Neural progenitor cell (in vitro differentiated cells): ENCODE data around the gene CHP2. TPM values are rescaled to one million over a fixed set of nuclear protein-coding genes. Genes with fewer than 3 reads are reported as not detected.

Experiments
- DNase-seq: peaks from one replicate; pipeline ENCODE4 v3.0.0-alpha.2; 2016; ENCODE audit warnings: low spot score
- H2AFZ ChIP-seq: fragments of 200-600 bp; sonication (generic); replicated peaks from 2 replicates; pipeline ENCODE4 v1.6.1; 2016; ENCODE audit warnings: antibody characterized with exemption
- H3F3A ChIP-seq: fragments of 200-600 bp; sonication (generic); 2 replicates; pipeline ENCODE4 v1.6.1; 2016; ENCODE audit warnings: antibody characterized with exemption, low read depth
- H3K27ac ChIP-seq: fragments of 200-600 bp; sonication (generic); 2 replicates; pipeline ENCODE4 v1.5.1; 2016; ENCODE audit warnings: mild to moderate bottlenecking
- H3K27me3 ChIP-seq: fragments of 200-600 bp; sonication (generic); 2 replicates; pipeline ENCODE4 v1.6.1; 2016; ENCODE audit warnings: mild to moderate bottlenecking, moderate library complexity
- H3K36me3 ChIP-seq: fragments of 200-600 bp; sonication (generic); 2 replicates; pipeline ENCODE4 v1.5.1; 2016
- H3K4me1 ChIP-seq: fragments of 200-600 bp; sonication (generic); 2 replicates; pipeline ENCODE4 v1.6.1; 2016; ENCODE audit warnings: mixed run types
- H3K4me2 ChIP-seq: fragments of 200-600 bp; sonication (generic); 2 replicates; pipeline ENCODE4 v1.6.1; 2016
- H3K4me3 ChIP-seq: fragments of 200-600 bp; sonication (generic); 2 replicates; pipeline ENCODE4 v1.5.1; 2016
- H3K79me2 ChIP-seq: fragments of 200-600 bp; sonication (generic); 2 replicates; pipeline ENCODE4 v1.6.1; 2016; ENCODE audit warnings: low read depth
- H3K9ac ChIP-seq: fragments of 200-600 bp; sonication (generic); 2 replicates; pipeline ENCODE4 v1.6.1; 2016
- H3K9me3 ChIP-seq: fragments of 200-600 bp; sonication (generic); 2 replicates; pipeline ENCODE4 v1.5.1; 2016; ENCODE audit warnings: low read depth
- H4K20me1 ChIP-seq: fragments of 200-600 bp; sonication (generic); 2 replicates; pipeline ENCODE4 v1.6.1; 2016; ENCODE audit warnings: low read depth
- H3K27ac Mint-ChIP-seq: 3 replicates; pipeline ENCODE4 v1.8.0; 2021; ENCODE audit warnings: mixed read lengths
- H3K27me3 Mint-ChIP-seq: 2 replicates; pipeline ENCODE4 v1.8.0; 2022; ENCODE audit warnings: low read depth, mild to moderate bottlenecking, inconsistent platforms, moderate library complexity, mixed read lengths; ENCODE audit not compliant: insufficient read depth
- H3K36me3 Mint-ChIP-seq: 3 replicates; pipeline ENCODE4 v1.8.0; 2021; ENCODE audit warnings: mixed read lengths
- H3K4me1 Mint-ChIP-seq: 3 replicates; pipeline ENCODE4 v1.8.0; 2021; ENCODE audit warnings: mixed read lengths
- H3K4me3 Mint-ChIP-seq: 3 replicates; pipeline ENCODE4 v1.8.0; 2021; ENCODE audit warnings: mild to moderate bottlenecking, moderate library complexity, mixed read lengths
- H3K9me3 Mint-ChIP-seq: 3 replicates; pipeline ENCODE4 v1.8.0; 2020; ENCODE audit warnings: mixed read lengths
- EZH2 ChIP-seq: fragments of 200-600 bp; sonication (generic); IDR thresholded peaks from 2 replicates; pipeline ENCODE4 v1.6.1; 2017; ENCODE audit warnings: antibody characterized with exemption, mild to moderate bottlenecking, moderate library complexity
- EZH2phosphoT487 ChIP-seq: fragments of 200-600 bp; sonication (generic); IDR thresholded peaks from 2 replicates; pipeline ENCODE4 v1.6.1; 2017; ENCODE audit warnings: antibody characterized with exemption
- total RNA-seq: library from RNA; depleted of rRNA; stranded (reverse); fragments of >200 nt; gene quantifications from 2 replicates; pipeline ENCODE4 v1.2.3, GENCODE V29; 2015; ENCODE audit warnings: low replicate concordance
- TF ChIP-seq, protein P1 (sequence below): fragments of 200-600 bp; sonication (generic); IDR thresholded peaks from 2 replicates; pipeline ENCODE4 v1.5.1; 2017; ENCODE audit warnings: antibody characterized with exemption, mild to moderate bottlenecking

Gene CHP2
- total RNA-seq, 1 donor from 2014 or later, result 0.13 TPM

DNA sequence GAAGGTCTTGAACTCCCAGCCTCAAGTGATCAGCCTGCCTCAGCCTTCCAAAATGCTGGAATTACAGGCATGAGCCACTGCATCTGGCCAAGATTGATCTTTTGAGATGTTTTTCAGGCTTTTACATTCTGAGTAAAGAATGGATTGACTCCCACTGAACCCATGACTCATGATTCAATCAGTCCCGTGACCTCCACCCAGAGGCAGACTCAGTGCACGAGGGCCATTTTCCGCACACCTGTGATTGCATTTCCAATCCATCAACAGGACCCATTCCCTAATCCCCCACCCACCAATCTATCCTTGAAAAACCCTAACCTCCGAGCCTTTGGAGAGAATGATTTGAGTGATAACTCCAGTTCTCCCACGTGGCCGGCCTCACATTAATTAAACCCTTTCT lies 40.6 kb downstream of the CHP2 start:
- H3K9me3 ChIP-seq, result no peaks in the 10 kb centered on the region
- no peak overlapping the region for H3K4me3 ChIP-seq
- H4K20me1 ChIP-seq, result no peaks in the 10 kb centered on the region
- H3K4me2 ChIP-seq, result no peak overlapping the region
- no peaks in the 10 kb centered on the region for H3F3A ChIP-seq
- Mint-ChIP-seq H3K27ac (no peak overlapping the region), H3K4me1 (no peaks in the 10 kb centered on the region), H3K36me3 (no peaks in the 10 kb centered on the region), H3K27me3 (peaks cover 3% of the 10 kb centered on the region), H3K4me3 (no peak overlapping the region), H3K9me3 (no peaks in the 10 kb centered on the region)
- H3K9ac ChIP-seq, result no peak overlapping the region
- no peaks in the 10 kb centered on the region for H3K36me3 ChIP-seq
- no peaks in the 10 kb centered on the region for H3K27me3 ChIP-seq
- no peaks in the 10 kb centered on the region for H3K4me1 ChIP-seq
- TF ChIP-seq EZH2, result no peak
- TF ChIP-seq, protein P1, sequence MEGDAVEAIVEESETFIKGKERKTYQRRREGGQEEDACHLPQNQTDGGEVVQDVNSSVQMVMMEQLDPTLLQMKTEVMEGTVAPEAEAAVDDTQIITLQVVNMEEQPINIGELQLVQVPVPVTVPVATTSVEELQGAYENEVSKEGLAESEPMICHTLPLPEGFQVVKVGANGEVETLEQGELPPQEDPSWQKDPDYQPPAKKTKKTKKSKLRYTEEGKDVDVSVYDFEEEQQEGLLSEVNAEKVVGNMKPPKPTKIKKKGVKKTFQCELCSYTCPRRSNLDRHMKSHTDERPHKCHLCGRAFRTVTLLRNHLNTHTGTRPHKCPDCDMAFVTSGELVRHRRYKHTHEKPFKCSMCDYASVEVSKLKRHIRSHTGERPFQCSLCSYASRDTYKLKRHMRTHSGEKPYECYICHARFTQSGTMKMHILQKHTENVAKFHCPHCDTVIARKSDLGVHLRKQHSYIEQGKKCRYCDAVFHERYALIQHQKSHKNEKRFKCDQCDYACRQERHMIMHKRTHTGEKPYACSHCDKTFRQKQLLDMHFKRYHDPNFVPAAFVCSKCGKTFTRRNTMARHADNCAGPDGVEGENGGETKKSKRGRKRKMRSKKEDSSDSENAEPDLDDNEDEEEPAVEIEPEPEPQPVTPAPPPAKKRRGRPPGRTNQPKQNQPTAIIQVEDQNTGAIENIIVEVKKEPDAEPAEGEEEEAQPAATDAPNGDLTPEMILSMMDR, result no peak
- TF ChIP-seq EZH2phosphoT487, result no peak
- H2AFZ ChIP-seq, result no peak overlapping the region
- H3K27ac ChIP-seq, result no peak overlapping the region
- no peaks in the 10 kb centered on the region for H3K79me2 ChIP-seq
- no peak for DNase-seq

DNA sequence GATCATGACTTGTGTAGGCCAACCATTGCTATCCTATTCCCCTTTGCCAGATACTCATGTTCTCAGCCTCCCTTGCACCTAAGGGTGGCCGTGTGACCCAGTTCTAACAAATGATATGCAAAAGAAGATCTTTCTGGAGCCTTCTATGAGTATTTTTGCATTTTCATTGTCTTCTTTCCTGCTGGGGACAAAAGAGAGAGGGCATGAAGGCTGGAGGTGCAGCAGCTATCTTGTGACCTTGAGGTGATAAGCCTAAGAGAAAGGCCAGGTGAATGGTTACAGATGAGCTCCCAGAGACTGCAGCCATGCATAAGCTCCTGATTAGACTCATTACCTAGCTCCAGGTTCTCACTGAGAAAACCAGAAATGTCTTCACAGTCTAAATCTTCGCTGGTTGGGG lies 42.1 kb downstream of the CHP2 start:
- no peak overlapping the region for H3K27ac Mint-ChIP-seq
- H3K36me3 Mint-ChIP-seq, result no peaks in the 10 kb centered on the region
- Histone ChIP-seq H3K4me2 (no peak overlapping the region), H2AFZ (no peak overlapping the region), H3K27ac (no peak overlapping the region), H3K9me3 (no peaks in the 10 kb centered on the region), H3K4me1 (no peaks in the 10 kb centered on the region), H4K20me1 (no peaks in the 10 kb centered on the region), H3K4me3 (no peak overlapping the region), H3K9ac (no peak overlapping the region), H3K79me2 (no peaks in the 10 kb centered on the region), H3F3A (no peaks in the 10 kb centered on the region), H3K36me3 (no peaks in the 10 kb centered on the region), H3K27me3 (no peaks in the 10 kb centered on the region)
- TF ChIP-seq, protein P1, result no peak
- H3K4me3 Mint-ChIP-seq, result no peak overlapping the region
- H3K4me1 Mint-ChIP-seq, result no peaks in the 10 kb centered on the region
- H3K27me3 Mint-ChIP-seq, result peaks cover 3% of the 10 kb centered on the region
- H3K9me3 Mint-ChIP-seq, result no peaks in the 10 kb centered on the region
- DNase-seq, result no peak

DNA sequence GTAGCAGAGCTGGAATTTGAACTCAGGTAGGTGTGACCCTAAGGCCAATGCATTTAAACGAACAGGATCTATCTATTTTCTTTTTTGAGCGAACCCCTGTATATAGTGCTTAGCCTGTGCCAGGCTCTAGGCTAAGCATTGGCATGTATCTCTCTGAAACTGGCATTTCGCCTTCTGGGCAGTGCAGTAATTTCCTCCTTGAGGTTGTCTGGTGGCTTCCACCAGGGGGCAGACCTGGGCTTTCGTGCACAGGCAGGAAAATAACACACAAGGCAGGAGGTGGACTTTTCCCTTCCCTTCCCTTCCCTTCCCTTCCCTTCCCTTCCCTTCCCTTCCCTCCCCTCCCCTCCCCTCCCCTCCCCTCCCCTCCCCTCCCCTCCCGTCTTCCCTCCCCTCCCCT lies 46.6 kb downstream of the CHP2 start:
- no peaks in the 10 kb centered on the region for H4K20me1 ChIP-seq
- Mint-ChIP-seq H3K4me1 (no peaks in the 10 kb centered on the region), H3K9me3 (no peaks in the 10 kb centered on the region), H3K4me3 (no peak overlapping the region), H3K36me3 (no peaks in the 10 kb centered on the region), H3K27ac (no peak overlapping the region), H3K27me3 (no peaks in the 10 kb centered on the region)
- no peaks in the 10 kb centered on the region for H3K4me1 ChIP-seq
- H3K9me3 ChIP-seq, result no peaks in the 10 kb centered on the region
- H3K27ac ChIP-seq, result no peak overlapping the region
- H3K79me2 ChIP-seq, result no peaks in the 10 kb centered on the region
- peak; percentile 81 for DNase-seq
- H3F3A ChIP-seq, result no peaks in the 10 kb centered on the region
- H2AFZ ChIP-seq, result no peak overlapping the region
- H3K4me2 ChIP-seq, result no peak overlapping the region
- H3K9ac ChIP-seq, result no peak overlapping the region
- TF ChIP-seq, protein P1, result peak; percentile 63
- TF ChIP-seq EZH2, result no peak
- TF ChIP-seq EZH2phosphoT487, result no peak
- no peak overlapping the region for H3K4me3 ChIP-seq
- H3K27me3 ChIP-seq, result no peaks in the 10 kb centered on the region
- H3K36me3 ChIP-seq, result no peaks in the 10 kb centered on the region

DNA sequence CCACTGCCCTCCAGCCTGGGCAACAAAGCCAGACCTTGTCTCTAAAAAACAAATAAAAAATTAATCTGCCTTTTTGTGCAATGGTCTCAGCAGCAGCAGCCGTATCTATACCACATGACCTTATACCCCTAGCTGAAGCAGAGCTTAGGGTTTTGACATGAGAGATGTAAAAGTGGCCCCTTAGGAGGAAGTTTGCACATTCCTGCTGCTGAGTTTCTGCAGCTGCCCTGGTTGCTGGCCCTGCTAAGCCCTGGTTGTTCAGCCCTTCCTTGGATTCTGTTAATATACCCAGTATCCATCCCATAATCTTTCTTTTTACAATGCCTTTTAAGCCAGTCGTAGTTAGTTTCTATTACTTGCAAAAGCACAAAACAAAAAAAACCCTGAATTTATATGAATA lies 48.0 kb downstream of the CHP2 start:
- Histone ChIP-seq H4K20me1 (no peaks in the 10 kb centered on the region), H3K27me3 (no peaks in the 10 kb centered on the region), H3K9me3 (no peaks in the 10 kb centered on the region), H3K79me2 (no peaks in the 10 kb centered on the region), H3F3A (no peaks in the 10 kb centered on the region), H3K4me2 (no peak overlapping the region), H3K27ac (no peak overlapping the region), H3K9ac (no peak overlapping the region), H3K36me3 (no peaks in the 10 kb centered on the region), H3K4me3 (no peak overlapping the region), H2AFZ (no peak overlapping the region), H3K4me1 (no peaks in the 10 kb centered on the region)
- Mint-ChIP-seq H3K9me3 (no peaks in the 10 kb centered on the region), H3K4me3 (no peak overlapping the region), H3K27ac (no peak overlapping the region), H3K27me3 (no peaks in the 10 kb centered on the region), H3K36me3 (no peaks in the 10 kb centered on the region), H3K4me1 (no peaks in the 10 kb centered on the region)
- TF ChIP-seq EZH2, result no peak
- TF ChIP-seq, protein P1, result no peak
- no peak for TF ChIP-seq EZH2phosphoT487
- no peak for DNase-seq
